HCT116 (cell line): ENCODE data around the gene RACK1. TPM values are rescaled to one million over a fixed set of nuclear protein-coding genes. Genes with fewer than 3 reads are reported as not detected.
A peak's percentile ranks its signal among the peaks of the same experiment; 100 is the strongest.

Experiments used
- ATAC-seq: fragments of 200-7000 bp; cut with Tn5 transposase; 2 replicates; pipeline ENCODE4 v1.9.1; 2020; ENCODE audit warnings: mild to moderate bottlenecking, moderate library complexity
- BruUV-seq: library from RNA; stranded (reverse); fragments of 400-500 nt; replicated peaks from 2 replicates; lab custom pipeline; 2021; lab: Mats Ljungman, UMichigan
- CTCF ChIA-PET: fragments of 300-600 bp; sonication (Branson Sonifier 250); formaldehyde crosslinking; loops from one replicate; lab custom pipeline; 2021; ENCODE audit warnings: antibody characterized with exemption; lab: Charles Lee
- POLR2A ChIA-PET: fragments of 300-600, 350-600 bp; sonication (Branson Sonifier 250); formaldehyde crosslinking; loops from one replicate; lab custom pipeline; 2021; ENCODE audit warnings: antibody characterized with exemption; lab: Charles Lee
- RAD21 ChIA-PET, 2 experiments: fragments of 300-600 bp; sonication (Branson Sonifier 250); formaldehyde crosslinking; loops; one replicate each; lab custom pipeline; 2023; ENCODE audit warnings: low total read pairs in 2 of 2; ENCODE audit not compliant: uncharacterized antibody in 2 of 2, unreplicated experiment in 2 of 2, low non-redundant PET in 1 of 2; lab: Charles Lee
- DNase-seq: peaks from one replicate; pipeline ENCODE4 v3.0.0-alpha.2; 2010; ENCODE audit warnings: low read depth, low spot score
- H2AFZ ChIP-seq: fragments of 200-600 bp; shearing (Covaris generic), sonication (generic); 2 replicates; pipeline ENCODE4 v1.6.1; 2017; ENCODE audit warnings: low read depth, mixed run types, mixed read lengths, antibody characterized with exemption, low read length; ENCODE audit not compliant: poor library complexity, severe bottlenecking
- H3K27ac ChIP-seq: 2 replicates; pipeline ENCODE4 v1.5.1; 2012; ENCODE audit warnings: low read depth, low read length
- H3K27me3 ChIP-seq: fragments of 200-600 bp; sonication (generic); 2 replicates; pipeline ENCODE4 v1.6.1; 2016; ENCODE audit warnings: mixed run types, low read length, mixed read lengths; ENCODE audit not compliant: insufficient read depth
- H3K36me3 ChIP-seq, 2 experiments: fragments of 200-500 bp in 1 of 2; fragments of 200-600 bp in 1 of 2; sonication (Bioruptor generic) in 1 of 2; sonication (generic) in 1 of 2; 2 replicates each; pipeline versions ENCODE4 v1.5.1 to v1.6.1; 2014 to 2016; ENCODE audit warnings: low read length in 2 of 2, inconsistent platforms in 1 of 2, mixed read lengths in 1 of 2, mixed run types in 1 of 2; ENCODE audit not compliant: insufficient read depth in 2 of 2, control insufficient read depth in 1 of 2
- H3K4me1 ChIP-seq, 2 experiments: fragments of 200-600 bp in 1 of 2; sonication (generic) in 1 of 2; 2 replicates each; pipeline versions ENCODE4 v1.5.1 to v1.6.1; 2012 to 2017; ENCODE audit warnings: low read length in 2 of 2, inconsistent platforms in 1 of 2, mild to moderate bottlenecking in 1 of 2, mixed read lengths in 1 of 2, mixed run types in 1 of 2, moderate library complexity in 1 of 2; ENCODE audit not compliant: insufficient read depth in 2 of 2, control insufficient read depth in 1 of 2
- H3K4me2 ChIP-seq: fragments of 200-600 bp; sonication (generic); 2 replicates; pipeline ENCODE4 v1.6.1; 2017; ENCODE audit warnings: mixed run types, low read length, mixed read lengths
- H3K4me3 ChIP-seq, 2 experiments: fragments of 200-600 bp in 1 of 2; sonication (generic) in 1 of 2; replicated peaks in 1 of 2; 2 replicates each; pipeline ENCODE4 v1.5.1; 2011 to 2016; ENCODE audit warnings: low read length in 2 of 2, control low read depth in 1 of 2, low read depth in 1 of 2, mild to moderate bottlenecking in 1 of 2, mixed read lengths in 1 of 2, mixed run types in 1 of 2
- H3K79me2 ChIP-seq: fragments of 200-600 bp; sonication (generic); 2 replicates; pipeline ENCODE4 v1.6.1; 2017; ENCODE audit warnings: mild to moderate bottlenecking, mixed run types, low read length, moderate library complexity, mixed read lengths; ENCODE audit not compliant: insufficient read depth
- H3K9ac ChIP-seq: fragments of 200-600 bp; sonication (generic); 2 replicates; pipeline ENCODE4 v1.6.1; 2016; ENCODE audit warnings: low read length, mixed read lengths
- H3K9me2 ChIP-seq: fragments of 200-600 bp; sonication (generic), shearing (Covaris generic); 2 replicates; pipeline ENCODE4 v1.6.1; 2017; ENCODE audit warnings: mixed run types, mild to moderate bottlenecking, moderate library complexity; ENCODE audit not compliant: insufficient read depth
- H3K9me3 ChIP-seq, 2 experiments: fragments of 200-500 bp in 1 of 2; fragments of 200-600 bp in 1 of 2; sonication (Bioruptor generic) in 1 of 2; sonication (generic) in 1 of 2; 2 replicates each; pipeline ENCODE4 v1.6.1; 2014 to 2017; ENCODE audit warnings: low read length in 2 of 2, mixed read lengths in 2 of 2, inconsistent platforms in 1 of 2, low read depth in 1 of 2, mild to moderate bottlenecking in 1 of 2, mixed run types in 1 of 2, moderate library complexity in 1 of 2; ENCODE audit not compliant: control insufficient read depth in 1 of 2, insufficient read depth in 1 of 2
- H4K20me1 ChIP-seq: fragments of 200-600 bp; sonication (generic), shearing (Covaris generic); 2 replicates; pipeline ENCODE4 v1.6.1; 2017; ENCODE audit warnings: mixed run types, mild to moderate bottlenecking, moderate library complexity; ENCODE audit not compliant: insufficient read depth
- ATF3 ChIP-seq: IDR thresholded peaks from 2 replicates; pipeline ENCODE4 v1.6.1; 2012
- CBX3 ChIP-seq: IDR thresholded peaks from 2 replicates; pipeline ENCODE4 v1.6.1; 2012; ENCODE audit warnings: low read depth
- CEBPB ChIP-seq: IDR thresholded peaks from 2 replicates; pipeline ENCODE4 v1.6.1; 2012; ENCODE audit warnings: low read depth
- EGR1 ChIP-seq: IDR thresholded peaks from 2 replicates; pipeline ENCODE4 v1.6.1; 2012; ENCODE audit warnings: low read depth
- ELF1 ChIP-seq: IDR thresholded peaks from 2 replicates; pipeline ENCODE4 v1.6.1; 2012; ENCODE audit warnings: low read depth, borderline replicate concordance
- EZH2 ChIP-seq: fragments of 200-600 bp; sonication (generic); IDR thresholded peaks from 2 replicates; pipeline ENCODE4 v1.6.1; 2017; ENCODE audit warnings: antibody characterized with exemption, mixed run types
- EZH2phosphoT487 ChIP-seq: fragments of 200-600 bp; IDR thresholded peaks from 2 replicates; pipeline ENCODE4 v1.6.1; 2018; ENCODE audit warnings: antibody characterized with exemption, borderline replicate concordance
- FOSL1 ChIP-seq: IDR thresholded peaks from 2 replicates; pipeline ENCODE4 v1.6.1; 2012; ENCODE audit warnings: low read depth
- JUND ChIP-seq: IDR thresholded peaks from 2 replicates; pipeline ENCODE4 v1.6.1; 2012
- MAX ChIP-seq: IDR thresholded peaks from 2 replicates; pipeline ENCODE4 v1.6.1; 2012
- POLR2A ChIP-seq: IDR thresholded peaks from 2 replicates; pipeline ENCODE4 v1.7.0; 2011; ENCODE audit warnings: borderline replicate concordance; ENCODE audit not compliant: insufficient read depth, insufficient read length; ENCODE audit errors: extremely low read depth
- RAD21 ChIP-seq: IDR thresholded peaks from 2 replicates; pipeline ENCODE4 v1.6.1; 2012; ENCODE audit warnings: low read depth, mild to moderate bottlenecking
- REST ChIP-seq: IDR thresholded peaks from 2 replicates; pipeline ENCODE4 v1.6.1; 2012; ENCODE audit warnings: low read depth
- SIN3A ChIP-seq: IDR thresholded peaks from 2 replicates; pipeline ENCODE4 v1.6.1; 2012; ENCODE audit warnings: low read depth
- SP1 ChIP-seq: IDR thresholded peaks from 2 replicates; pipeline ENCODE4 v1.6.1; 2012; ENCODE audit warnings: low read depth
- SRF ChIP-seq: IDR thresholded peaks from 2 replicates; pipeline ENCODE4 v1.6.1; 2012; ENCODE audit warnings: low read depth
- YY1 ChIP-seq: IDR thresholded peaks from 2 replicates; pipeline ENCODE4 v1.6.1; 2011; ENCODE audit warnings: low read length, low read depth, moderate library complexity, mild to moderate bottlenecking; ENCODE audit not compliant: insufficient replicate concordance; ENCODE audit errors: extremely low read depth
- ZFX ChIP-seq: fragments of 450-650 bp; IDR thresholded peaks from 2 replicates; pipeline ENCODE4 v1.6.1; 2017
- ZNF274 ChIP-seq: fragments of 200-500 bp; sonication (Bioruptor generic); IDR thresholded peaks from 2 replicates; pipeline ENCODE4 v1.6.1; 2014; ENCODE audit warnings: mild to moderate bottlenecking, low read depth, low read length, inconsistent platforms
- intact Hi-C: fragments of 100-400 bp; cut with micrococcal nuclease; formaldehyde crosslinking; loops from 2 replicates; pipeline ENCODE4 v1.10.0; 2022
- total RNA-seq: library from RNA; stranded (reverse); gene quantifications from one replicate; pipeline ENCODE4 v1.2.1, GENCODE V29; 2021; ENCODE audit not compliant: unreplicated experiment
- TF ChIP-seq, protein P1 (sequence below), 3 experiments: fragments of 200-600 bp in 1 of 3; sonication (generic) in 1 of 3; IDR thresholded peaks in 2 of 3; conservative IDR thresholded peaks in 1 of 3; 2 replicates each; pipeline ENCODE4 v1.5.1; 2012 to 2017; ENCODE audit warnings: low read depth in 2 of 3, low read length in 2 of 3, antibody characterized with exemption in 1 of 3, borderline replicate concordance in 1 of 3, control low read depth in 1 of 3, mild to moderate bottlenecking in 1 of 3, mixed read lengths in 1 of 3, mixed run types in 1 of 3, moderate library complexity in 1 of 3; ENCODE audit not compliant: insufficient read depth in 1 of 3

The RACK1 gene
- total RNA-seq, 1 experiment from 2014 or later: 2,432 TPM

GRCh38 chr5:181261320-181262049 is 17.8 kb upstream of the RACK1 start:
- H3K4me2 ChIP-seq: peak overlapping the region; percentile 85
- RAD21 ChIA-PET: no interaction called here
- H3K27me3 ChIP-seq: no peaks in the 10 kb centered on the region
- no peaks in the 10 kb centered on the region for H3K9me3 ChIP-seq
- peak overlapping the region; percentile 83 to 96 for H3K4me3 ChIP-seq
- BruUV-seq: no TSS peak
- no peaks in the 10 kb centered on the region for H3K9me2 ChIP-seq
- H4K20me1 ChIP-seq: peaks cover 9% of the 10 kb centered on the region; the same call in 1 of the 2 replicates
- CTCF ChIA-PET: interaction anchor here (0.6 to 1.5 kb wide), 2 partner anchors 17 to 623 kb away, joined by 3 to 4 read pairs; no protein-coding TSS in a partner anchor
- intact Hi-C loops: loop anchor here (1.0 kb wide), 1 partner anchor 43 kb away; no protein-coding TSS in a partner anchor
- H3K4me1 ChIP-seq: peaks cover 12 to 21% of the 10 kb centered on the region in 2 experiments; a peak in 3 of 4 replicates
- H2AFZ ChIP-seq: peak overlapping the region; percentile 17
- H3K9ac ChIP-seq: peak overlapping the region; percentile 99
- peak overlapping the region; percentile 97 for H3K27ac ChIP-seq
- peaks cover 50% of the 10 kb centered on the region for H3K79me2 ChIP-seq
- DNase-seq: peak; percentile 48
- POLR2A ChIA-PET: interaction anchor here (0.9 to 3.0 kb wide), 6 partner anchors 8 to 40 kb away, joined by 3 to 18 read pairs (median 6); partner anchors contain the start of gene RACK1
- H3K36me3 ChIP-seq: peaks cover 0 to 15% of the 10 kb centered on the region in 2 experiments; a peak in 2 of 4 replicates
- peak; percentile 70 for ATAC-seq
- TF ChIP-seq RAD21 (no peak), FOSL1 (no peak), SRF (no peak), REST (no peak), CEBPB (no peak), EZH2phosphoT487 (no peak), EGR1 (no peak), MAX (no peak), JUND (no peak), YY1 (no peak), CBX3 (no peak), SP1 (no peak), ZNF274 (no peak), ZFX (peak; percentile 99), EZH2 (no peak), POLR2A (peak; percentile 52), ELF1 (no peak), ATF3 (no peak), SIN3A (no peak)
- TF ChIP-seq, protein P1, sequence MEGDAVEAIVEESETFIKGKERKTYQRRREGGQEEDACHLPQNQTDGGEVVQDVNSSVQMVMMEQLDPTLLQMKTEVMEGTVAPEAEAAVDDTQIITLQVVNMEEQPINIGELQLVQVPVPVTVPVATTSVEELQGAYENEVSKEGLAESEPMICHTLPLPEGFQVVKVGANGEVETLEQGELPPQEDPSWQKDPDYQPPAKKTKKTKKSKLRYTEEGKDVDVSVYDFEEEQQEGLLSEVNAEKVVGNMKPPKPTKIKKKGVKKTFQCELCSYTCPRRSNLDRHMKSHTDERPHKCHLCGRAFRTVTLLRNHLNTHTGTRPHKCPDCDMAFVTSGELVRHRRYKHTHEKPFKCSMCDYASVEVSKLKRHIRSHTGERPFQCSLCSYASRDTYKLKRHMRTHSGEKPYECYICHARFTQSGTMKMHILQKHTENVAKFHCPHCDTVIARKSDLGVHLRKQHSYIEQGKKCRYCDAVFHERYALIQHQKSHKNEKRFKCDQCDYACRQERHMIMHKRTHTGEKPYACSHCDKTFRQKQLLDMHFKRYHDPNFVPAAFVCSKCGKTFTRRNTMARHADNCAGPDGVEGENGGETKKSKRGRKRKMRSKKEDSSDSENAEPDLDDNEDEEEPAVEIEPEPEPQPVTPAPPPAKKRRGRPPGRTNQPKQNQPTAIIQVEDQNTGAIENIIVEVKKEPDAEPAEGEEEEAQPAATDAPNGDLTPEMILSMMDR (IDR thresholded peaks at IDR 0.05 in 2 of 3, conservative IDR thresholded peaks at IDR 0.05 in 1 of 3; ENCODE audit: borderline replicate concordance in 1 of 3, insufficient read depth in 1 of 3, low read depth in 2 of 3, low read length in 2 of 3): no peak
